Gastroesophageal sphincter (tissue), 3 donors: Measurements from ENCODE around the gene TRIM72.

Experiments used
- EP300 ChIP-seq: sonication (generic); formaldehyde crosslinking; IDR thresholded peaks from one replicate; pipeline ENCODE4 v1.6.1; 2017; ENCODE audit warnings: antibody characterized with exemption, mild to moderate bottlenecking
- POLR2A ChIP-seq, 2 donors: fragments of 450-650 bp; IDR thresholded peaks; one replicate each; pipeline ENCODE4 v1.6.1; 2017; ENCODE audit warnings: antibody characterized with exemption in 2 of 2, mild to moderate bottlenecking in 2 of 2, moderate library complexity in 1 of 2
- POLR2AphosphoS5 ChIP-seq: sonication (generic); formaldehyde crosslinking; IDR thresholded peaks from one replicate; pipeline ENCODE4 v1.6.1; 2017; ENCODE audit warnings: antibody characterized with exemption
- TF ChIP-seq, protein P1 (sequence below), 4 experiments: fragments of 200-600 bp in 2 of 4; fragments of 450-650 bp in 2 of 4; sonication (generic) in 1 of 4; IDR thresholded peaks; one replicate each; pipeline ENCODE4 v1.5.1; 2017 to 2019; ENCODE audit warnings: antibody characterized with exemption in 4 of 4, mild to moderate bottlenecking in 2 of 4, moderate library complexity in 2 of 4

GRCh38 chr16:31265329-31266245, 51.7 kb downstream of the TRIM72 start:
- TF ChIP-seq, protein P1, sequence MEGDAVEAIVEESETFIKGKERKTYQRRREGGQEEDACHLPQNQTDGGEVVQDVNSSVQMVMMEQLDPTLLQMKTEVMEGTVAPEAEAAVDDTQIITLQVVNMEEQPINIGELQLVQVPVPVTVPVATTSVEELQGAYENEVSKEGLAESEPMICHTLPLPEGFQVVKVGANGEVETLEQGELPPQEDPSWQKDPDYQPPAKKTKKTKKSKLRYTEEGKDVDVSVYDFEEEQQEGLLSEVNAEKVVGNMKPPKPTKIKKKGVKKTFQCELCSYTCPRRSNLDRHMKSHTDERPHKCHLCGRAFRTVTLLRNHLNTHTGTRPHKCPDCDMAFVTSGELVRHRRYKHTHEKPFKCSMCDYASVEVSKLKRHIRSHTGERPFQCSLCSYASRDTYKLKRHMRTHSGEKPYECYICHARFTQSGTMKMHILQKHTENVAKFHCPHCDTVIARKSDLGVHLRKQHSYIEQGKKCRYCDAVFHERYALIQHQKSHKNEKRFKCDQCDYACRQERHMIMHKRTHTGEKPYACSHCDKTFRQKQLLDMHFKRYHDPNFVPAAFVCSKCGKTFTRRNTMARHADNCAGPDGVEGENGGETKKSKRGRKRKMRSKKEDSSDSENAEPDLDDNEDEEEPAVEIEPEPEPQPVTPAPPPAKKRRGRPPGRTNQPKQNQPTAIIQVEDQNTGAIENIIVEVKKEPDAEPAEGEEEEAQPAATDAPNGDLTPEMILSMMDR (IDR thresholded peaks at IDR 0.05) = no peak
- TF ChIP-seq POLR2A (IDR thresholded peaks at IDR 0.05) = no peak
- TF ChIP-seq POLR2AphosphoS5 = no peak
- no peak for TF ChIP-seq EP300
